ENCODE results near the gene ZNF385B.

Gene ZNF385B

GRCh38 chr2:179455172-179455524, 406.3 kb downstream of the ZNF385B start:
- no peak for TF ChIP-seq FOXP2 (optimal IDR thresholded peaks at IDR 0.05; ENCODE audit: borderline replicate concordance, extremely low read depth, extremely low read length, insufficient read depth)
- TF ChIP-seq TAF1 (IDR thresholded peaks at IDR 0.05; ENCODE audit: borderline replicate concordance, insufficient read depth, low read length) = no peak
- no peak for TF ChIP-seq SIN3A (IDR thresholded peaks at IDR 0.05; ENCODE audit: borderline replicate concordance, insufficient read depth, low read length)
- TF ChIP-seq, protein P1, sequence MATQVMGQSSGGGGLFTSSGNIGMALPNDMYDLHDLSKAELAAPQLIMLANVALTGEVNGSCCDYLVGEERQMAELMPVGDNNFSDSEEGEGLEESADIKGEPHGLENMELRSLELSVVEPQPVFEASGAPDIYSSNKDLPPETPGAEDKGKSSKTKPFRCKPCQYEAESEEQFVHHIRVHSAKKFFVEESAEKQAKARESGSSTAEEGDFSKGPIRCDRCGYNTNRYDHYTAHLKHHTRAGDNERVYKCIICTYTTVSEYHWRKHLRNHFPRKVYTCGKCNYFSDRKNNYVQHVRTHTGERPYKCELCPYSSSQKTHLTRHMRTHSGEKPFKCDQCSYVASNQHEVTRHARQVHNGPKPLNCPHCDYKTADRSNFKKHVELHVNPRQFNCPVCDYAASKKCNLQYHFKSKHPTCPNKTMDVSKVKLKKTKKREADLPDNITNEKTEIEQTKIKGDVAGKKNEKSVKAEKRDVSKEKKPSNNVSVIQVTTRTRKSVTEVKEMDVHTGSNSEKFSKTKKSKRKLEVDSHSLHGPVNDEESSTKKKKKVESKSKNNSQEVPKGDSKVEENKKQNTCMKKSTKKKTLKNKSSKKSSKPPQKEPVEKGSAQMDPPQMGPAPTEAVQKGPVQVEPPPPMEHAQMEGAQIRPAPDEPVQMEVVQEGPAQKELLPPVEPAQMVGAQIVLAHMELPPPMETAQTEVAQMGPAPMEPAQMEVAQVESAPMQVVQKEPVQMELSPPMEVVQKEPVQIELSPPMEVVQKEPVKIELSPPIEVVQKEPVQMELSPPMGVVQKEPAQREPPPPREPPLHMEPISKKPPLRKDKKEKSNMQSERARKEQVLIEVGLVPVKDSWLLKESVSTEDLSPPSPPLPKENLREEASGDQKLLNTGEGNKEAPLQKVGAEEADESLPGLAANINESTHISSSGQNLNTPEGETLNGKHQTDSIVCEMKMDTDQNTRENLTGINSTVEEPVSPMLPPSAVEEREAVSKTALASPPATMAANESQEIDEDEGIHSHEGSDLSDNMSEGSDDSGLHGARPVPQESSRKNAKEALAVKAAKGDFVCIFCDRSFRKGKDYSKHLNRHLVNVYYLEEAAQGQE (IDR thresholded peaks at IDR 0.05; ENCODE audit: insufficient read depth in 1 of 2, low read depth in 2 of 2, low read length in 2 of 2) = no peak
- no peak for TF ChIP-seq POLR2AphosphoS5 (IDR thresholded peaks at IDR 0.05; ENCODE audit: low read depth, low read length)

- TF ChIP-seq, protein P1 (IDR thresholded peaks at IDR 0.05; ENCODE audit: insufficient read depth in 1 of 2, low read depth in 2 of 2, low read length in 2 of 2) = no peak
- TF ChIP-seq FOXP2 (optimal IDR thresholded peaks at IDR 0.05; ENCODE audit: borderline replicate concordance, extremely low read depth, extremely low read length, insufficient read depth) = no peak
- TF ChIP-seq SIN3A (IDR thresholded peaks at IDR 0.05; ENCODE audit: borderline replicate concordance, insufficient read depth, low read length) = no peak
- TF ChIP-seq TAF1 (IDR thresholded peaks at IDR 0.05; ENCODE audit: borderline replicate concordance, insufficient read depth, low read length) = no peak
- no peak for TF ChIP-seq POLR2AphosphoS5 (IDR thresholded peaks at IDR 0.05; ENCODE audit: low read depth, low read length)
Observed at GRCh38 chr2:179454443-179455171, 406.8 kb downstream of the ZNF385B start.

DNA sequence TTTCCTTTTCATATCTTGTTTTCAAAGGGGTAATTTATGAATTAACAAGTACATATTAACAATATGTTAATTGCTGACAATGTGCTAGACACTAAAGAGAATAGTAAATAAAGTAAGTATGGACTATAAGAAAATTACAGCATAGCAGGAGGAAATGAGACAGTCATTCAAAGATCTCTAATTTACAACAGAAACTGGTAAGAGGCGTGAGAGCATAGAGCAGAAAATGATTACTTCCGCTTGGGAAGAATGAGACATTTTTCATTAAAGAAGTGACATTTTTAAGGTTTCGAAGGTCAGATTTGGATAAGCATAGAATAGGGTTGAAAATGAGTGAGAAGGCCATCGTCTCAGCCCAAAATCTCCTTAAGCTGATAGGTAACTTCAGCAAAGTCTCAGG, 412.4 kb downstream of the ZNF385B start:
- TF ChIP-seq SIN3A (IDR thresholded peaks at IDR 0.05; ENCODE audit: borderline replicate concordance, insufficient read depth, low read length) = no peak
- no peak for TF ChIP-seq TAF1 (IDR thresholded peaks at IDR 0.05; ENCODE audit: borderline replicate concordance, insufficient read depth, low read length)
- no peak for TF ChIP-seq POLR2AphosphoS5 (IDR thresholded peaks at IDR 0.05; ENCODE audit: low read depth, low read length)
- TF ChIP-seq, protein P1 (IDR thresholded peaks at IDR 0.05; ENCODE audit: insufficient read depth in 1 of 2, low read depth in 2 of 2, low read length in 2 of 2) = no peak
- TF ChIP-seq FOXP2 (optimal IDR thresholded peaks at IDR 0.05; ENCODE audit: borderline replicate concordance, extremely low read depth, extremely low read length, insufficient read depth) = no peak

DNA sequence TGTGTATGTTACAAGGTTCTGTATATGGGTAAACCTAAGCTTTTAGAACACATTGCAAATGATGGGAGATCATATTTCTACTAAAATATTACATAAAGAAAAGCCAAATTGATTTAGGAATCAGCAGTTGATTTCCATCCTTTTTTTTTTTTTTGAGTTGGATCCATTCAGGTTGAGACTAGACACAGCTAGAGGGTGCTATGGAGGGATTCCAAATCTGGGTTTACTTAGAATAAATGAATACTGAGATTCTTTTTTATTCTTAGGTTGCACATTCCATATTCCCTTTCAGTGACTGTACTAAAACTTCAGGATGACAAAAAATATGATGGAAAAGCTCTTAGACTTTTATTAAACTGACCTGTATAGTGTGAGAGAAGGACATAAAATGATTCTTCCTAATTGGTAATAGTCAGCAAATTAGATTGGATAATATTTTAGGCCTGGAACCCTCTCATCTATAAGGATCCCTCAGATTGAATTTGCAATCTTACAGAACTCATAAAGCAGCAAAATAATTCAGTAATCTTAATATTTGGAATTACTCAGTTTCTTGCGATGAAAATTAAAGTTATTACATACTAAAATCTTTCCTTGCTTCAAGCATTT, 413.5 kb downstream of the ZNF385B start:
- TF ChIP-seq POLR2AphosphoS5 (IDR thresholded peaks at IDR 0.05; ENCODE audit: low read depth, low read length) = no peak
- TF ChIP-seq TAF1 (IDR thresholded peaks at IDR 0.05; ENCODE audit: borderline replicate concordance, insufficient read depth, low read length) = no peak
- TF ChIP-seq FOXP2 (optimal IDR thresholded peaks at IDR 0.05; ENCODE audit: borderline replicate concordance, extremely low read depth, extremely low read length, insufficient read depth) = no peak
- TF ChIP-seq, protein P1 (IDR thresholded peaks at IDR 0.05; ENCODE audit: insufficient read depth in 1 of 2, low read depth in 2 of 2, low read length in 2 of 2) = no peak
